Liver (tissue), 9 donors: ENCODE data around the gene LAMC2. TPM values are rescaled to one million over a fixed set of nuclear protein-coding genes. Genes with fewer than 3 reads are reported as not detected.

Source experiments
- DNase-seq: peaks from one replicate; pipeline ENCODE4 v3.0.0-alpha.2; 2017; ENCODE audit warnings: low spot score
- H3K27ac ChIP-seq, 2 donors: one replicate each; pipeline ENCODE4 v1.7.0; 2013; ENCODE audit warnings: inconsistent platforms in 2 of 2, low read length in 2 of 2, control low read depth in 1 of 2, low read depth in 1 of 2, mild to moderate bottlenecking in 1 of 2
- H3K27me3 ChIP-seq, 4 donors: one replicate each; pipeline versions ENCODE4 v1.6.1 to v1.7.0; 2013; ENCODE audit warnings: low read length in 3 of 4, inconsistent platforms in 1 of 4, mild to moderate bottlenecking in 1 of 4, moderate library complexity in 1 of 4; ENCODE audit not compliant: control insufficient read depth in 4 of 4, insufficient read depth in 4 of 4
- H3K36me3 ChIP-seq, 4 donors: one replicate each; pipeline versions ENCODE4 v1.6.1 to v1.7.0; 2013; ENCODE audit warnings: low read length in 3 of 4, mild to moderate bottlenecking in 3 of 4, low read depth in 1 of 4, moderate library complexity in 1 of 4; ENCODE audit not compliant: control insufficient read depth in 4 of 4, insufficient read depth in 3 of 4
- H3K4me1 ChIP-seq, 4 donors: one replicate each; pipeline versions ENCODE4 v1.6.1 to v1.7.0; 2013; ENCODE audit warnings: low read length in 3 of 4, mild to moderate bottlenecking in 3 of 4, moderate library complexity in 1 of 4; ENCODE audit not compliant: control insufficient read depth in 4 of 4, insufficient read depth in 4 of 4
- H3K4me3 ChIP-seq, 3 donors: one replicate each; pipeline versions ENCODE4 v1.6.1 to v1.7.0; 2013; ENCODE audit warnings: low read length in 3 of 3, control low read depth in 1 of 3, low read depth in 1 of 3, mild to moderate bottlenecking in 1 of 3
- H3K9ac ChIP-seq, 2 donors: one replicate each; pipeline ENCODE4 v1.7.0; 2013; ENCODE audit warnings: low read length in 2 of 2, mild to moderate bottlenecking in 2 of 2, moderate library complexity in 2 of 2, control low read depth in 1 of 2, low read depth in 1 of 2
- H3K9me3 ChIP-seq, 4 donors: one replicate each; pipeline versions ENCODE4 v1.6.1 to v1.7.0; 2013; ENCODE audit warnings: low read length in 3 of 4; ENCODE audit not compliant: control insufficient read depth in 4 of 4
- CTCF ChIP-seq: fragments of 150-350 bp; IDR thresholded peaks from 2 replicates; pipeline ENCODE4 v1.5.1; 2017; ENCODE audit warnings: improper control_type of control experiment, low read depth, low read length; ENCODE audit not compliant: missing input control
- FOXA1 ChIP-seq: IDR thresholded peaks from 2 replicates; pipeline ENCODE4 v1.6.1; 2016; ENCODE audit warnings: antibody characterized with exemption
- FOXA2 ChIP-seq: IDR thresholded peaks from 2 replicates; pipeline ENCODE4 v1.6.1; 2016; ENCODE audit warnings: antibody characterized with exemption
- JUND ChIP-seq, 2 donors: IDR thresholded peaks; 2 replicates each; pipeline ENCODE4 v1.6.1; 2016; ENCODE audit warnings: antibody characterized with exemption in 2 of 2
- REST ChIP-seq: IDR thresholded peaks from 2 replicates; pipeline ENCODE4 v1.6.1; 2016; ENCODE audit warnings: antibody characterized with exemption, mild to moderate bottlenecking
- SP1 ChIP-seq: IDR thresholded peaks from 2 replicates; pipeline ENCODE4 v1.6.1; 2018; ENCODE audit warnings: antibody characterized with exemption, mild to moderate bottlenecking
- ZBTB33 ChIP-seq: IDR thresholded peaks from 2 replicates; pipeline ENCODE4 v1.6.1; 2016; ENCODE audit warnings: antibody characterized with exemption
- WGBS: extraction: QIAGEN DNeasy Blood & Tissue Kit; methylation state at CpG from one replicate; pipeline ENCODE4 v1.1.7; 2013; 5-methylcytosine and 5-hydroxymethylcytosine counted together
- polyA plus RNA-seq, 2 donors: library from polyadenylated mRNA; stranded (reverse) in 1 of 2; unstranded in 1 of 2; fragments of 200-250 nt in 1 of 2; fragments of >200 nt in 1 of 2; fragmentation: Nextera tagmentation in 1 of 2; extraction: Ambion mirVana in 1 of 2; gene quantifications; one replicate each; pipeline versions ENCODE4 v1.2.1 to v1.2.3, GENCODE V29; 2013 to 2015
- total RNA-seq, 2 donors: library from RNA; depleted of rRNA; stranded (reverse); fragments of >200 nt; gene quantifications; one replicate each; pipeline ENCODE4 v1.2.3, GENCODE V29; 2014
- donor health status: healthy.
- donor health status: healthy.
- donor health status: healthy.
- donor health status: healthy.
- donor health status: healthy.

The LAMC2 gene
- total and polyA plus RNA-seq, 4 donors, result 0.05 to 0.42 (median 0.16) TPM

GRCh38 chr1:183247066-183247465 lies 61.0 kb downstream of the LAMC2 start (continued):
- TF ChIP-seq CTCF, result no peak
- TF ChIP-seq FOXA1, result no peak
- no peak for TF ChIP-seq FOXA2
- TF ChIP-seq JUND (IDR thresholded peaks at IDR 0.05), result no peak
- no peak for TF ChIP-seq ZBTB33
- no peak for TF ChIP-seq SP1

- H3K9ac ChIP-seq, result no peak overlapping the region
- WGBS, result 75% methylated on average over 3 of the region's 3 CpGs
Measured at GRCh38 chr1:183247484-183247883, 61.4 kb downstream of the LAMC2 start.

More at GRCh38 chr1:183247484-183247883, 61.4 kb downstream of the LAMC2 start:
- Histone ChIP-seq H3K27me3 (peaks cover 0 to 3% (median 0%) of the 10 kb centered on the region in 4 donors), H3K4me1 (no peaks in the 10 kb centered on the region), H3K4me3 (no peak overlapping the region), H3K9me3 (no peaks in the 10 kb centered on the region), H3K27ac (no peak overlapping the region), H3K36me3 (no peaks in the 10 kb centered on the region)
- no peak for TF ChIP-seq CTCF
- no peak for TF ChIP-seq REST
- DNase-seq, result no peak
